ENCODE results near the gene ARL16. TPM values are rescaled to one million over a fixed set of nuclear protein-coding genes. Genes with fewer than 3 reads are reported as not detected.

ARL16 gene
- total and polyA plus RNA-seq, 2 of the 4 experiments (the other 2 are of a cell fraction), result 51.1 to 77.9 TPM

DNA sequence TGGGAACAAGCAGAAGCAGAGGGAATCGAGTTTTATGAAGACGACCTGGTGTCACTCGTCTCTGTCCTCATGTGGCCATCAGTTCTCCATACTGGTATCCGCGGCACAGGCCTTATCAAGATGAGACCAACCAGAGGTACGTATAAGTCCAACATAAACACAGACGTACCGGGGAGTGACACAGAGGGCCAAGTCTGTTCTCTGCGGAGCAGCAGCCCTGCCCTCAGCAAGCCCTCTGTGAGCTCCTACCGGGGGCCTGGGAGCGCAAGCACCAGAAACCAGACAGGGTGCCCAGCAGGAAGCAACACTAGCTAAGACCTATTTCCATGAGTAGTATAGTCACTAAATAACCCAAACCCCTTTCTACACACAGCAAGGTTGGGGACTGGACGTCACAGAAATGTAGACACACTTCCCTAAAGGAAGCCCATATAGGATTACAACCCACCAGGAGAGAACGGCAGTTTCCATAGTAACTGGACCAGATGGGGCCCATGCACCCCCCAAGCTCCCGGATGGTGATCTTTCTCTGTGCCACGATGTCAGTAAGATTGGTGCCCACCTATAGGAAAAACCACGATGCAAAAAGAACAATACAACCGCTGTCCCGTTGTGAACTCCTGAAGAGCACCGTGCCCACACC is 911 bp downstream of the ARL16 start:
- peak; percentile 28 for DNase-seq
- peak overlapping the region; percentile 87 for H2AFZ ChIP-seq (replicated peaks; ENCODE audit: low read length, poor library complexity)
- intact Hi-C loops (cut with micrococcal nuclease), result no loop called here

More for the DNA sequence above, 911 bp downstream of the ARL16 start:
- peak overlapping the region; percentile 81 for H3K4ac ChIP-seq (ENCODE audit: low read depth, low read length)
- no peaks in the 10 kb centered on the region for H3K27me3 ChIP-seq (ENCODE audit: control insufficient read depth, insufficient read depth, low read length)
- ChIA-PET CTCF (no interaction called here), POLR2A (ENCODE audit: unreplicated experiment) (no interaction called here)
- H4K8ac ChIP-seq (ENCODE audit: low read depth in 2 of 2, low read length in 2 of 2), result peak overlapping the region; percentile 77 to 80
- peak overlapping the region; percentile 71 for H3K23ac ChIP-seq (ENCODE audit: low read depth, low read length)
- peak overlapping the region; percentile 5 for H4K5ac ChIP-seq (ENCODE audit: low read depth, low read length)
- peaks cover 38% of the 10 kb centered on the region for H4K20me1 ChIP-seq (ENCODE audit: insufficient read depth, low read length)
- peak overlapping the region; percentile 48 for H3K14ac ChIP-seq (replicated peaks; ENCODE audit: low read depth, low read length)
- peak overlapping the region; percentile 68 for H3K4me3 ChIP-seq (ENCODE audit: insufficient read depth, low read depth, low read length)
- H3K4me1 ChIP-seq (ENCODE audit: control insufficient read depth, insufficient read depth, low read length), result peaks cover 10% of the 10 kb centered on the region
- H4K91ac ChIP-seq (ENCODE audit: insufficient read depth, low read depth, low read length), result peak overlapping the region; percentile 47; the same call in 1 of the 2 replicates
- H3K9me3 ChIP-seq (ENCODE audit: control insufficient read depth, insufficient read depth, low read length), result no peaks in the 10 kb centered on the region
- peak overlapping the region; percentile 24; the same call in 1 of the 2 replicates for H3K56ac ChIP-seq (ENCODE audit: extremely low read depth, insufficient read depth, low read length)
- peak overlapping the region; percentile 68 for H3K27ac ChIP-seq (ENCODE audit: insufficient read depth, low read length)
- peaks cover 24% of the 10 kb centered on the region for H3K36me3 ChIP-seq (ENCODE audit: control insufficient read depth, insufficient read depth, low read length)
- BruUV-seq (replicated peaks), result no TSS peak
- peak overlapping the region; percentile 95 for H3K4me2 ChIP-seq (ENCODE audit: low read depth, low read length)
- no peak for TF ChIP-seq CHD1 (IDR thresholded peaks at IDR 0.05; ENCODE audit: low read depth, low read length)
- H2BK120ac ChIP-seq (ENCODE audit: low read depth, low read length), result 0 out of 2 replicates have a peak overlapping the region, but pooled peaks have one; percentile 5
- H2BK20ac ChIP-seq (ENCODE audit: low read depth, low read length), result no peak overlapping the region
- H2BK15ac ChIP-seq (ENCODE audit: low read depth, low read length), result no peak overlapping the region
- peaks cover 6% of the 10 kb centered on the region; the same call in 1 of the 2 replicates for H3K9me1 ChIP-seq (ENCODE audit: insufficient read depth, low read length)
- H2BK5ac ChIP-seq (ENCODE audit: low read depth, low read length, poor library complexity, severe bottlenecking), result peak overlapping the region; percentile 43
- H2AK5ac ChIP-seq (ENCODE audit: low read depth, low read length), result peak overlapping the region; percentile 90
- 51% methylated on average over 7 of the region's 19 CpGs; no CpG with 5 or more reads in 1 of the 2 experiments for WGBS, 2 experiments (ENCODE audit: extremely low coverage in 2 of 2, insufficient read length in 1 of 2)
- in situ Hi-C loops (cut with MboI; ENCODE audit: low sequenced_read_pairs) (no loop called here), dilution Hi-C loops (cut with HindIII; ENCODE audit: low sequenced_read_pairs, unreplicated experiment) (no loop called here)
- peaks cover 26 to 81% of the 10 kb centered on the region in 2 experiments; a peak in 3 of 4 replicates for H3K79me1 ChIP-seq (ENCODE audit: low read depth in 1 of 2, low read length in 2 of 2)
- peak overlapping the region; percentile 89 for H3K9ac ChIP-seq (ENCODE audit: low read depth, low read length)
- peak overlapping the region; percentile 97 for H2AK9ac ChIP-seq (replicated peaks; ENCODE audit: low read depth, low read length, poor library complexity)
- ATAC-seq (ENCODE audit: low read depth), result no peak
- peak overlapping the region; percentile 11; the same call in 1 of the 2 replicates for H3K18ac ChIP-seq (ENCODE audit: low read depth, low read length)

Data from IMR-90 (cell line).